K562 (cell line): ENCODE results near the gene LNPEP. TPM values are rescaled to one million over a fixed set of nuclear protein-coding genes. Genes with fewer than 3 reads are reported as not detected.

Experiments
- ATAC-seq: fragments of 200-7000 bp; cut with Tn5 transposase; 3 replicates; pipeline ENCODE4 v1.9.1; 2020; ENCODE audit warnings: moderate library complexity
- BruUV-seq: library from RNA; stranded (reverse); fragments of 400-500 nt; replicated peaks from 2 replicates; lab custom pipeline; 2021; lab: Mats Ljungman, UMichigan
- CTCF ChIA-PET: fragments of 300-600 bp; formaldehyde crosslinking; extraction: SDS; loops from one replicate; lab custom pipeline; 2021; ENCODE audit warnings: low intra/inter-chr PET ratio; lab: Yijun Ruan, JAX
- POLR2A ChIA-PET: fragments of 300-600, 350-650 bp; sonication (Branson Sonifier 250); formaldehyde crosslinking; extraction: SDS; loops from one replicate; lab custom pipeline; 2021; ENCODE audit warnings: antibody characterized with exemption, inconsistent platforms; lab: Yijun Ruan, JAX
- DNase-seq, 4 experiments: peaks; one replicate each; pipeline versions ENCODE4 v3.0.0 to v3.0.0-alpha.2; 2011 to 2018; ENCODE audit warnings: low spot score in 3 of 4, mixed read lengths in 3 of 4; ENCODE audit errors: extremely low read depth in 1 of 4
- FAIRE-seq: peaks from 2 replicates; lab custom pipeline; 2011; peaks lifted over from hg19 to GRCh38; lab: Jason Lieb, UNC
- H2AFZ ChIP-seq: 2 replicates; pipeline ENCODE4 v1.6.0; 2011; ENCODE audit warnings: low read depth, low read length, control low read depth, inconsistent platforms
- H3K27ac ChIP-seq: fragments of 200-600 bp; 3 replicates; pipeline ENCODE4 v1.8.0; 2011; ENCODE audit warnings: low read depth, mild to moderate bottlenecking, control low read depth, inconsistent platforms, low read length, moderate library complexity, mixed read lengths; ENCODE audit errors: extremely low read depth
- H3K27me3 ChIP-seq, 2 experiments: fragments of 300-600 bp in 1 of 2; 2 replicates in 1 of 2; 3 replicates in 1 of 2; pipeline versions ENCODE4 v1.6.0 to v1.8.0; 2011; ENCODE audit warnings: inconsistent platforms in 2 of 2, low read length in 2 of 2, mild to moderate bottlenecking in 1 of 2, mixed read lengths in 1 of 2, moderate library complexity in 1 of 2; ENCODE audit not compliant: control insufficient read depth in 2 of 2, insufficient read depth in 2 of 2
- H3K36me3 ChIP-seq: fragments of 300-600 bp; 3 replicates; pipeline ENCODE4 v1.8.0; 2011; ENCODE audit warnings: mild to moderate bottlenecking, low read length, inconsistent platforms; ENCODE audit not compliant: control insufficient read depth, insufficient read depth
- H3K4me1 ChIP-seq, 2 experiments: fragments of 200-600 bp in 1 of 2; replicated peaks in 1 of 2; 2 replicates in 1 of 2; 3 replicates in 1 of 2; pipeline versions ENCODE4 v1.5.1 to v1.8.0; 2011; ENCODE audit warnings: inconsistent platforms in 2 of 2, low read length in 2 of 2, mild to moderate bottlenecking in 1 of 2, mixed read lengths in 1 of 2, moderate library complexity in 1 of 2; ENCODE audit not compliant: control insufficient read depth in 2 of 2, insufficient read depth in 2 of 2
- H3K4me2 ChIP-seq: 2 replicates; pipeline ENCODE4 v1.6.1; 2011; ENCODE audit warnings: low read length, control low read depth, inconsistent platforms, mixed read lengths; ENCODE audit not compliant: insufficient read depth
- H3K4me3 ChIP-seq: fragments of 200-600 bp; sonication (generic), shearing (Covaris generic); 2 replicates; pipeline ENCODE4 v1.5.1; 2016; ENCODE audit warnings: control low read depth, inconsistent platforms
- H3K79me2 ChIP-seq: fragments of 200-600 bp; 3 replicates; pipeline ENCODE4 v1.8.0; 2011; ENCODE audit warnings: low read length, inconsistent platforms; ENCODE audit not compliant: control insufficient read depth, insufficient read depth
- H3K9ac ChIP-seq, 2 experiments: 2 replicates each; pipeline versions ENCODE4 v1.6.0 to v1.6.1; 2011; ENCODE audit warnings: low read depth in 2 of 2, low read length in 2 of 2, control low read depth in 1 of 2, inconsistent platforms in 1 of 2, mild to moderate bottlenecking in 1 of 2, mixed read lengths in 1 of 2; ENCODE audit not compliant: insufficient read depth in 1 of 2
- H3K9me1 ChIP-seq: one replicate; pipeline ENCODE4 v1.6.0; 2011; ENCODE audit warnings: inconsistent platforms, mild to moderate bottlenecking, low read length, moderate library complexity; ENCODE audit not compliant: control insufficient read depth, insufficient read depth
- H3K9me3 ChIP-seq: replicated peaks from 2 replicates; pipeline ENCODE4 v1.5.1; 2011; ENCODE audit warnings: low read depth, low read length, inconsistent platforms; ENCODE audit not compliant: control insufficient read depth, insufficient read depth
- H4K20me1 ChIP-seq: replicated peaks from 2 replicates; pipeline ENCODE4 v1.6.1; 2011; ENCODE audit warnings: low read length, inconsistent platforms, mixed read lengths; ENCODE audit not compliant: control insufficient read depth, insufficient read depth
- ARNT ChIP-seq, 2 experiments: fragments of 450-650 bp; IDR thresholded peaks; 2 replicates each; pipeline ENCODE4 v1.6.1; 2016; ENCODE audit warnings: mild to moderate bottlenecking in 1 of 2
- ATF1 ChIP-seq, 2 experiments: fragments of 450-650 bp in 1 of 2; IDR thresholded peaks; 2 replicates each; pipeline ENCODE4 v1.6.1; 2016; ENCODE audit warnings: missing compliant biosample characterization in 1 of 2, missing genetic modification characterization in 1 of 2
- COPS2 ChIP-seq: fragments of 450-650 bp; conservative IDR thresholded peaks from 2 replicates; pipeline ENCODE4 v1.6.1; 2016; ENCODE audit warnings: mild to moderate bottlenecking, moderate library complexity
- CUX1 ChIP-seq: fragments of 200-800 bp; sonication (Bioruptor generic); IDR thresholded peaks from 2 replicates; pipeline ENCODE4 v1.6.1; 2016; ENCODE audit warnings: missing genetic modification characterization, missing compliant biosample characterization
- GATAD2A ChIP-seq: fragments of 450-650 bp; IDR thresholded peaks from 2 replicates; pipeline ENCODE4 v1.6.1; 2017
- MAFF ChIP-seq: IDR thresholded peaks from 2 replicates; pipeline ENCODE4 v1.6.1; 2012; ENCODE audit warnings: low read length, improper control_type of control experiment
- NCOA6 ChIP-seq: fragments of 450-650 bp; IDR thresholded peaks from 2 replicates; pipeline ENCODE4 v1.6.1; 2017; ENCODE audit warnings: mild to moderate bottlenecking
- NFIX ChIP-seq: fragments of 250-450 bp; sonication (Bioruptor Pico); IDR thresholded peaks from 2 replicates; pipeline ENCODE4 v1.4.0; 2020; ENCODE audit warnings: low read depth, mild to moderate bottlenecking, moderate library complexity
- THRA ChIP-seq: fragments of 450-650 bp; IDR thresholded peaks from 2 replicates; pipeline ENCODE4 v1.6.1; 2017; ENCODE audit warnings: mild to moderate bottlenecking, moderate library complexity
- ZC3H4 ChIP-seq: sonication (generic); formaldehyde crosslinking; IDR thresholded peaks from 2 replicates; pipeline ENCODE4 v1.9.0; 2021; ENCODE audit warnings: missing genetic modification reagents, borderline replicate concordance
- ZNF431 ChIP-seq: sonication (generic); formaldehyde crosslinking; IDR thresholded peaks from 2 replicates; pipeline ENCODE4 v1.8.0; 2022; ENCODE audit warnings: mild to moderate bottlenecking, missing genetic modification reagents
- WGBS: fragments of 100-300 bp; shearing (Covaris generic); methylation state at CpG from one replicate; pipeline ENCODE4 v1.1.6; 2016; ENCODE audit warnings: low coverage, mixed read lengths; ENCODE audit not compliant: insufficient coverage; ENCODE audit errors: missing lambda C conversion rate; 5-methylcytosine and 5-hydroxymethylcytosine counted together
- in situ Hi-C: fragments of 300-500 bp; cut with MboI; formaldehyde crosslinking; loops from 4 replicates; pipeline ENCODE4 v1.15.0; 2018; ENCODE audit warnings: inconsistent platforms, mixed read lengths
- intact Hi-C: fragments of 100-400 bp; cut with micrococcal nuclease; formaldehyde crosslinking; loops from 2 replicates; pipeline ENCODE4 v1.14.2; 2022
- polyA plus RNA-seq, 8 experiments: library from polyadenylated mRNA; depleted of rRNA in 4 of 8; stranded (reverse) in 5 of 8; unstranded in 3 of 8; fragments of >200 nt; fragmentation: Nextera tagmentation in 2 of 8; fragmentation: Illumina TruSeq in 1 of 8; extraction: Ambion mirVana in 2 of 8; extraction: Trizol in 1 of 8; gene quantifications; 2 replicates each; pipeline versions ENCODE4 v1.2.1 to v1.2.3, GENCODE V29; 2011 to 2014; ENCODE audit warnings: inconsistent platforms in 1 of 8, missing spikeins in 1 of 8
- total RNA-seq, 7 experiments: library from RNA; depleted of rRNA in 6 of 7; stranded (reverse); fragments of >200 nt in 6 of 7; fragmentation: Illumina TruSeq in 2 of 7; extraction: Trizol in 2 of 7; gene quantifications; 2 replicates each; pipeline versions ENCODE4 v1.2.1 to v1.2.3, GENCODE V29; 2011 to 2021; ENCODE audit warnings: low replicate concordance in 1 of 7

The LNPEP gene
- total and polyA plus RNA-seq, 9 of the 15 experiments (the other 6 are each of a cell fraction or from before 2014, with no cell fraction given): 2.6 to 27.9 (median 11.2) TPM

- intact Hi-C loops: no loop called here
- WGBS: 55% methylated on average over 3 of the region's 3 CpGs
- POLR2A ChIA-PET: interaction anchor here (0.6 kb wide), 1 partner anchor 36 kb away, joined by 5 read pairs; no protein-coding TSS in a partner anchor
- Histone ChIP-seq H3K27ac (no peak overlapping the region), H3K4me1 (peaks cover 0 to 8% of the 10 kb centered on the region in 2 experiments; a peak in 1 of 5 replicates), H3K36me3 (peaks cover 38% of the 10 kb centered on the region; the same call in 1 of the 3 replicates), H3K9me3 (no peaks in the 10 kb centered on the region), H3K9me1 (no peaks in the 10 kb centered on the region), H2AFZ (no peak overlapping the region), H4K20me1 (no peaks in the 10 kb centered on the region), H3K4me3 (no peak overlapping the region), H3K9ac (no peak overlapping the region), H3K4me2 (no peak overlapping the region), H3K27me3 (no peaks in the 10 kb centered on the region), H3K79me2 (no peaks in the 10 kb centered on the region)
- ATAC-seq (no peak), FAIRE-seq (no peak), DNase-seq (no peak)
- TF ChIP-seq MAFF (no peak), NCOA6 (no peak), CUX1 (no peak), ATF1 (CRISPR knock-in tag; IDR thresholded peaks at IDR 0.05) (no peak), ATF1 (tag; IDR thresholded peaks at IDR 0.05) (no peak), GATAD2A (no peak), ARNT (IDR thresholded peaks at IDR 0.05) (no peak), THRA (no peak), ZC3H4 (no peak), COPS2 (no peak), ZNF431 (CRISPR knock-in tag) (no peak), NFIX (no peak)
- CTCF ChIA-PET: interaction anchor here (0.6 kb wide), 1 partner anchor 1296 kb away, joined by 4 read pairs; no protein-coding TSS in a partner anchor
- BruUV-seq: no TSS peak
- in situ Hi-C loops: no loop called here
Measured at GRCh38 chr5:97006454-97007060, 70.7 kb downstream of the LNPEP start.
